Measurements from ENCODE around the gene CYP27A1.
"Not testable (repeated sequence)": the region's sequence is repeated elsewhere in the genome, so short reads cannot be mapped to it uniquely, and the experiment has no call there.

The CYP27A1 gene

DNA sequence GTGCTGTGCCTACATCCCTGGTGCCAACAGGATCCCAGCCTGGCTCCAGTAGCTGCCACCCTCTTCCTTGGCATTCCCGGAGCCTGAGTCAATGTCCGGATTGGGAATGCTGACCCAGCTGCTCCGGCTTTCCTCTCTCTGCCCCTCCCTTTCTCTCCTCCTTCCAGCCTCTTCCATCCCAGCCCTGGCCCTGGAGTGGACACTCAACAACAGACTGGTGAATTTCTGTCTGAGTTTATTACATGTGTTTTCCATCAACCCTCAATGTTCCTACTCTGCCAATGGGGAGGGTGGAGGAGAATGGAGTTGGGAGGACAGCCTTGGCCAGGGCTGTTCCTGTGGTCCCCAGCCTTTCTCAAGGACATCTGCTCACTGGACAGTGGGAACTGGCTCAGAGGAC, 50.6 kb downstream of the CYP27A1 start:
- in situ Hi-C loops (cut with HindIII; ENCODE audit: low sequenced_read_pairs): no loop called here
- TF ChIP-seq, protein P1, sequence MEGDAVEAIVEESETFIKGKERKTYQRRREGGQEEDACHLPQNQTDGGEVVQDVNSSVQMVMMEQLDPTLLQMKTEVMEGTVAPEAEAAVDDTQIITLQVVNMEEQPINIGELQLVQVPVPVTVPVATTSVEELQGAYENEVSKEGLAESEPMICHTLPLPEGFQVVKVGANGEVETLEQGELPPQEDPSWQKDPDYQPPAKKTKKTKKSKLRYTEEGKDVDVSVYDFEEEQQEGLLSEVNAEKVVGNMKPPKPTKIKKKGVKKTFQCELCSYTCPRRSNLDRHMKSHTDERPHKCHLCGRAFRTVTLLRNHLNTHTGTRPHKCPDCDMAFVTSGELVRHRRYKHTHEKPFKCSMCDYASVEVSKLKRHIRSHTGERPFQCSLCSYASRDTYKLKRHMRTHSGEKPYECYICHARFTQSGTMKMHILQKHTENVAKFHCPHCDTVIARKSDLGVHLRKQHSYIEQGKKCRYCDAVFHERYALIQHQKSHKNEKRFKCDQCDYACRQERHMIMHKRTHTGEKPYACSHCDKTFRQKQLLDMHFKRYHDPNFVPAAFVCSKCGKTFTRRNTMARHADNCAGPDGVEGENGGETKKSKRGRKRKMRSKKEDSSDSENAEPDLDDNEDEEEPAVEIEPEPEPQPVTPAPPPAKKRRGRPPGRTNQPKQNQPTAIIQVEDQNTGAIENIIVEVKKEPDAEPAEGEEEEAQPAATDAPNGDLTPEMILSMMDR (IDR thresholded peaks at IDR 0.05; ENCODE audit: low read depth, low read length, missing control alignments): no peak
- no peak overlapping the region for H3K4me3 ChIP-seq (ENCODE audit: low read depth, low read length)
- no peak for DNase-seq (ENCODE audit: low read depth)

DNA sequence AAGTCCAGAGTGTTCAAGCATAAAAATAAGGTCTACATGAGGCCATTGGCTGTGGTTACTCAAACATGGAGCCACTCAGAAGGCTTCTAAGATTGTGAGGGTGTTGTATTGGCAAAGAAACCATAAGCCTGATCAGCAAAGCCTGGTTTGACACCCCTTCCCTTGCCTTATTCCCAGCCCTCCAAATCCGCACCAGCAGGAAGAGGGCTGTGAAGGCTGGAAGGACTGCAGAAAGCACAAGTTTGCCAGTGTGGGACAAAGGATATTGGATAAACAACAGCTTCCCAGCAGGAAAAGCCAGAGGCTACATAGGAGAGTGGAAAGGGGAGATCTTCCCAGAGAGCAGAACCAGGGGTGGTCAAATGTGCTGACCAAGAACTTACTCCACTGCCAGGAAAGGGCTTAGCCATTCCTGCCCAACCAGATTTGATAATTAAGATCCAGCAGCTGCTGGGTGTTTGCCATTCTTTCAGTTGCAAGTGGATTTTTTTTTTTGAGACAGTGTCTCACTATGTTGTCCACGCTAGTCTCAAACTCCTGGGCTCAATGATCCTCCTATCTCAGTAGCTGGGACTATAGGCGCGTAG, 51.2 kb downstream of the CYP27A1 start:
- DNase-seq (ENCODE audit: low read depth): no peak
- in situ Hi-C loops (cut with HindIII; ENCODE audit: low sequenced_read_pairs): no loop called here
- TF ChIP-seq, protein P1 (IDR thresholded peaks at IDR 0.05; ENCODE audit: low read depth, low read length, missing control alignments): no peak
- no peak overlapping the region for H3K4me3 ChIP-seq (ENCODE audit: low read depth, low read length)

DNA sequence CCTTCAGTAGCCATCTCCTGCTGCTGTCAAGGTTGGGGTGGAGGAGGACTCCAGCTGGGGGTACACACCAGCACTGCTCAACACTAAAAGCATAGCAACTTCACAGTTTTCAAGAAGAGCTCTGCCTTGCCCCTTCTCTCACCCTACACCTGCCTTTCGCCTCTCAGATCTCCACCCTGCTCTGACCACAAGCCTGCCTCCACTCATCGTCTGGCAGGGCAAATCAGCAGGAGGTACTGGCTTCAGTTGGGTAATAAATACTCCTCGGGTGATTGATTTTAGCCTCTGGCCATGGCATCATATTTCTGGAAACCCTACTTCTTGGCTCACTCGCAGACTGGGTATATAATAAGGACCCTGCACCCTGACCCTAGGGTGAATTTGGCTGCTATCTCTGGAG, 52.7 kb downstream of the CYP27A1 start:
- no peak for DNase-seq (ENCODE audit: low read depth)
- TF ChIP-seq, protein P1 (IDR thresholded peaks at IDR 0.05; ENCODE audit: low read depth, low read length, missing control alignments): no peak
- in situ Hi-C loops (cut with HindIII; ENCODE audit: low sequenced_read_pairs): no loop called here
- H3K4me3 ChIP-seq (ENCODE audit: low read depth, low read length): no peak overlapping the region

DNA sequence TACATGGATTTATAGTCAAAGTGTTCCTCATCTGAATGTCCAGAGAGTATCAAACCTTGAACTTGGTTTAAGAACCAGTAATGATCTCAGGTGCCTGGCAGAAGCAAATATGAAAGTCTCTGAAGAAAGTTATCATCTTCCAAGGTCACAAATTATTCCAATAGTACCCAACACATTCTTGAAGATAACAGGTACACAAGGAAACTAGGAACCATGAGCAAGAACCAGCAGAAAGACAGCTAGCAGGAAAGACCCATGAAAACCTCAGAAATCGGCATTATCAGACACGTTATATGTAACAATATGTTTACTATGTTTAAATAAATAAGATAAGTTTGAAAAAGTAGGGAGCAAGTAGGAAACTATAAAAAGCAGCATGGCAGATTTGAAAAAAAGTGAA, 55.5 kb downstream of the CYP27A1 start:
- TF ChIP-seq, protein P1 (IDR thresholded peaks at IDR 0.05; ENCODE audit: low read depth, low read length, missing control alignments): no peak
- no peak overlapping the region for H3K4me3 ChIP-seq (ENCODE audit: low read depth, low read length)
- in situ Hi-C loops (cut with HindIII; ENCODE audit: low sequenced_read_pairs): no loop called here
- no peak for DNase-seq (ENCODE audit: low read depth)

DNA sequence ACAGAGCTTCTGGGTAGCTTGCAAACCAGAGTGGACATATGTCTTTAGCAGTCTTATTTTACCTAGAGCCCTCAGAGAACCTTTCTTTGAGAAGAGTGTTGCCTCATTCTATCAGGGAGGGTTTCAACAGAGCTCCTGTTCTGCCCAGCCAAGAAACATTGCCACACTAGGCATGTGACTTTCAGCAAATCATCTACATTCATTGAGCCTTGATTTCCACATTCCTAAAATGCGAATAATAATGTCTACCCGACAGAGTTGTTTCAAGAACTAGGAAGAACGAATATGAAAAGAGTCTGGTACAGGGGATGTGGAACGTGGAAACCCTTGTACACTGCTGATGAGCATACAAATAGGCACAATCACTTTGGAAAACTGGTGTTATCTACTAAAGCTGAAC, 57.5 kb downstream of the CYP27A1 start:
- TF ChIP-seq, protein P1 (IDR thresholded peaks at IDR 0.05; ENCODE audit: low read depth, low read length, missing control alignments): no peak
- H3K4me3 ChIP-seq (ENCODE audit: low read depth, low read length): no peak overlapping the region
- no peak for DNase-seq (ENCODE audit: low read depth)
- in situ Hi-C loops (cut with HindIII; ENCODE audit: low sequenced_read_pairs): no loop called here

DNA sequence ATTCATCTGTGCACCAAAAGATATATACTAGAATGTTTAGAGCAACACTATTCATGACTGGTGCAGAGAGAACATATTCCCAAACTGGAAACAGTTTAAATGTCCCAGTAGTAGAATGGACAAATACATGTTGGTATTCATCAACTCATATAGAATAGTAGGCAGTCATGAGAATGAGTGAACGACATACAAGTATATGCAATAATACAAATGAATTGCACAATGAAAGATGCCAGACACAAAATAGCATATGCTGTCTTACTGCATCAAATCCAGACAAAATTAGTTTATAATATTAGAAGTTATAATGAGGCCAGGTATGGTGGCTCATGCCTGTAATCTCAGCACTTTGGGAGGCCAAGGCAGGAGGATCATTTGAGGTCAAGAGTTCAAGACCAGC, 57.9 kb downstream of the CYP27A1 start:
- in situ Hi-C loops (cut with HindIII; ENCODE audit: low sequenced_read_pairs): no loop called here
- TF ChIP-seq, protein P1 (IDR thresholded peaks at IDR 0.05; ENCODE audit: low read depth, low read length, missing control alignments): no peak
- no peak overlapping the region for H3K4me3 ChIP-seq (ENCODE audit: low read depth, low read length)
- DNase-seq (ENCODE audit: low read depth): no peak

- in situ Hi-C loops (cut with HindIII; ENCODE audit: low sequenced_read_pairs); DNase-seq (ENCODE audit: low read depth): not testable (repeated sequence)
These were observed 62.4 kb downstream of the CYP27A1 start for GRCh38 chr2:218844334-218844733.

DNA sequence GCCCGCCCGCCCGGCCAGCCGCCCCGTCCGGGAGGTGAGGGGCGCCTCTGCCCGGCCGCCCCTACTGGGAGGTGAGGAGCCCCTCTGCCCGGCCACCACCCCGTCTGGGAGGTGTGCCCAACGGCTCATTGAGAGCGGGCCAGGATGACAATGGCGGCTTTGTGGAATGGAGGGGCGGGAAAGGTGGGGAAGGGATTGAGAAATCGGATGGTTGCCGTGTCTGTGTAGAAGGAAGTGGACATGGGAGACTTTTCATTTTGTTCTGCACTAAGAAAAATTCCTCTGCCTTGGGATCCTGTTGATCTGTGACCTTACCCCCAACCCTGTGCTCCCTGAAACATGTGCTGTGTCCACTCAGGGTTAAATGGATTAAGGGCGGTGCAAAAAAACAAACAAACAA, 65.0 kb downstream of the CYP27A1 start:
- DNase-seq (ENCODE audit: low read depth); in situ Hi-C loops (cut with HindIII; ENCODE audit: low sequenced_read_pairs); H3K4me3 ChIP-seq (ENCODE audit: low read depth, low read length): not testable (repeated sequence)

More at GRCh38 chr2:218844334-218844733, 62.4 kb downstream of the CYP27A1 start:
- H3K4me3 ChIP-seq (ENCODE audit: low read depth, low read length): not testable (repeated sequence)

Measured in astrocyte of the cerebellum (primary cell).